Activated naive CD4-positive, alpha-beta T cell treated with anti-CD3 and anti-CD28 coated beads, Interleukin-2, amount 50 U/mL, for 72 hours (primary cell): ENCODE measurements around the gene C9orf50. TPM values are rescaled to one million over a fixed set of nuclear protein-coding genes. Genes with fewer than 3 reads are reported as not detected.

Experiments used
- ATAC-seq, 2 donors: fragments of 150-1000 bp; cut with Tn5 transposase; 2 replicates each; pipeline ENCODE4 v1.10.0; 2021; ENCODE audit warnings: mild to moderate bottlenecking in 2 of 2, moderate library complexity in 2 of 2
- DNase-seq, 2 donors: peaks; one replicate each; pipeline ENCODE4 v3.0.0; 2021 to 2022; ENCODE audit warnings: low spot score in 2 of 2
- H3K27ac Mint-ChIP-seq, 2 donors: one replicate each; pipeline ENCODE4 v1.8.0; 2022; ENCODE audit warnings: mild to moderate bottlenecking in 2 of 2, mixed read lengths in 2 of 2
- H3K36me3 Mint-ChIP-seq, 2 donors: one replicate each; pipeline ENCODE4 v1.8.0; 2022; ENCODE audit warnings: mixed read lengths in 2 of 2
- H3K9me3 Mint-ChIP-seq, 2 donors: one replicate each; pipeline ENCODE4 v1.8.0; 2022; ENCODE audit warnings: mixed read lengths in 2 of 2
- total RNA-seq, 2 donors: library from RNA; stranded (reverse); gene quantifications; one replicate each; pipeline ENCODE4 v1.2.3, GENCODE V29; 2022

C9orf50 gene
- total RNA-seq, 2 donors from 2014 or later = 0.41 TPM; not detected in 1

- DNase-seq (no peak), ATAC-seq (peak; percentile 39 to 43)
- peaks cover 7 to 18% of the 10 kb centered on the region in 2 donors for H3K36me3 Mint-ChIP-seq
- peak overlapping the region; percentile 89 to 97 for H3K27ac Mint-ChIP-seq
- no peaks in the 10 kb centered on the region for H3K9me3 Mint-ChIP-seq
These were observed 4.0 kb upstream of the C9orf50 start for GRCh38 chr9:129624947-129625346.

DNA sequence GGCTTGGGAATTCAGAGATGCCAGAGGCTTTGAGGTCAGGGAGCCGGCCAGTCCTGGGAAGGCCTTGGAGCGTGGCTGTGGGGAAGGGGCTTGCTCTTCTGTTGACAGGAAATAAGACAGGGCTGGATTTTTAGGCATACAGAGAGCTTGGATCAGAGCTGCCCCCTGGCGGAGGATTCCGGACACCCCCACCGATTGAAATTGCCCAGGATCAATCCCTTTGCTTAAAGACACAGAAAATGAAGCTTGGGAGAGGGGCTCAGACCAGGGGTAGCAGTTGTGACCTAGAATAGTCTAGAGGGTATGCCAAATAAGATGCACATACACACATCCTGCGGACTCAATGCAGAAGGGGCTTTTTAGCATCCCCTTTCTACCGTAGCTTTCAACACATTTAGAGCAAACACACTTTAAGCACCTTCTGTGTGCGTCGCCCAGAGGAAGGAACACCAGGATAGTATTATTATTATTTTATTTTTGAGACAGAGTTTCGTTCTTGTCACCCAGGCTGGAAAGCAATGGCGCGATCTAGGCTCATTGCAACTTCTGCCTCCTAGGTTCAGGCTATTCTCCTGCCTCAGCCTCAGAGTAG is 3.4 kb upstream of the C9orf50 start:
- DNase-seq = peak in 1 of 2 donors; percentile 83
- Mint-ChIP-seq H3K9me3 (no peaks in the 10 kb centered on the region), H3K36me3 (peaks cover 7 to 18% of the 10 kb centered on the region in 2 donors), H3K27ac (peak overlapping the region in 1 of 2 donors; percentile 45)
- peak in 1 of 2 donors; percentile 34 for ATAC-seq

DNA sequence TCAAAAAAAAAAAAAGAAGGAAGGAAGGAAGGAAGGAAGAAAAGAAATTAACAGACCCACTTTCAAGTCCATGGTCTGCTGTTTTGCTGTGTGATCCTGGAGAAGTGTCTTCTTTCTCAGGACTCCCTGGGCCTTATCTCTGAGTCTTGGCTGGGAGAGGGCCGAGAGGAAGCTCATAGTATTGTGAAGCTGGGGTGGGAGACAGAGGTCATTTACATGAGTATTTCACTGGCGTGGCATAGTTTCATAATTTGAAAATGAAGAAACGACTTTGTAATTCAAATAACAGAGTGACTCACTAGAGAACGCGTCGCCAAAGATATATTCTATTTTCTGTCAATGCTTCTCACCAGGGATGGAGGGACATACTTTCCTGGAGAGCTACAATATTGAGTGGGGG is 2.4 kb upstream of the C9orf50 start:
- Mint-ChIP-seq H3K9me3 (no peaks in the 10 kb centered on the region), H3K27ac (no peak overlapping the region), H3K36me3 (peaks cover 7 to 18% of the 10 kb centered on the region in 2 donors)
- DNase-seq = no peak
- no peak for ATAC-seq

DNA sequence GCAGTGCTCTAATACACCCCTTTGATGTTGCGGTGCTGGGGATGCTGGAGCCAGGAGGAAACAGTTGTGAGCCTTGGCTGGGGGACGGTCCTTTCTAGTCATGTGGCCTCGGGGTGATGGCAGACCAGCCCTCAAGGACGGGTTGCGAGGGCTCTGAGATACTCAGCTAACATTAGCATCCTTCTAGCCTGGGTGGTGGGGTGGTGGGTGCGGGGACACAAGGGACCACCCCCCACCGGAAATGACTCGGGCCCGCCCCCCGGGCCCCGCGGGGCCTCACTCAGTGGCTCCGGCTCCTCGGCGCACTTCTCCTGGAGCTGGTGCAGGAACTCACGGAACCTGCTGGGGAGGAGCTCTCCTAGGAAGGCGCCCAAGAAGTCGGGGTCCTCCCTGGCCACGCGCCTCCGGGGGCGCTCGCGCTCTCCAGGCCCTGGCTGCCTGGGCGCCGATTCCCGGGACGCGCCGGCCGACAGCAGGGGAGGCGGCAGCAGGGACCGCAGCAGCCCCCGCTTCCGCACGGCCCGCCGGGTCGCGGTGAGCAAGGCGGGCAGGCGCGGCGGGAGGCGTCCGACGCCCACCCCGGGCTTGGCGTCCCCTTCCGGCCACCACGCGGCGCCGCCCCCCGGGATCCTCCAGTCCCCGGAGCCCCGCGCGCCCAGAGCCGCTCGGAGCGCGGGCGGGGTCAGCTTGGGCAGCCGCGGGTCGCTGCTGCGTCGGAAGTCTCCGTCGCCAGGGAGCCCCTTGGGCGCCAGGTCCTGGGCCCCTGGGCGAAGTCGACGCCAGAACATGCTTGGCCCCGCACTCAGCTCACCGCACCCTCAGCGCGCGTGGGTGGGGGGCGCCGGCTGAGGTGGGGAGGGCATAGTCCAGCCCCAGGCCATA is 873 bp downstream of the C9orf50 start:
- DNase-seq (no peak), ATAC-seq (no peak)
- Mint-ChIP-seq H3K27ac (no peak overlapping the region), H3K9me3 (no peaks in the 10 kb centered on the region), H3K36me3 (no peaks in the 10 kb centered on the region)

GRCh38 chr9:129617167-129617566 is 3.7 kb downstream of the C9orf50 start:
- no peak for DNase-seq
- no peaks in the 10 kb centered on the region for H3K36me3 Mint-ChIP-seq
- H3K27ac Mint-ChIP-seq = no peak overlapping the region
- H3K9me3 Mint-ChIP-seq = no peaks in the 10 kb centered on the region
- peak; percentile 43 to 70 for ATAC-seq

GRCh38 chr9:129615407-129616285 is 5.3 kb downstream of the C9orf50 start:
- DNase-seq (no peak), ATAC-seq (no peak)
- H3K27ac Mint-ChIP-seq = no peak overlapping the region
- H3K9me3 Mint-ChIP-seq = no peaks in the 10 kb centered on the region
- H3K36me3 Mint-ChIP-seq = no peaks in the 10 kb centered on the region

DNA sequence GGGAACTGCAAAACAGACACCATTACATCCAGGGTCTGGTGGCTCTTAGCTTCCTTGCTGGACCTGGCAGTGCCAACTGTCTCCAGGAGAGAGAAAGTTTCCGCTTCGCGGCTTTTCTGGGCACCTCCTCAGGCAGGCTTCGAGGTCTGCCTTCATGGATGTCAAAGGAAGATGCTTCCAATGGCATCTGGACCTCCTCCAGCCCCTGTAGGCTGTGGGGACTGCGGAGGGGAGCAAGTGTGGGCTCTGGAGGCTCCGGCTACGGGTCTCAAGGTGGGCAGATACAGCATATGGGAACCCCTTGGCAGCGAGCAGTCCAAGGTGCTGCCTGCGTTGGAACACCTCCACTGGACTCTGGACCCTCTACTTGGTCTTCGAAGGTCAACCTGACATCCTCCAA is 6.0 kb downstream of the C9orf50 start:
- no peak for DNase-seq
- H3K27ac Mint-ChIP-seq = no peak overlapping the region
- H3K9me3 Mint-ChIP-seq = no peaks in the 10 kb centered on the region
- no peak for ATAC-seq
- H3K36me3 Mint-ChIP-seq = no peaks in the 10 kb centered on the region

- ATAC-seq = no peak
- DNase-seq = no peak
- Mint-ChIP-seq H3K27ac (no peak overlapping the region), H3K36me3 (no peaks in the 10 kb centered on the region), H3K9me3 (no peaks in the 10 kb centered on the region)
These were observed 7.3 kb downstream of the C9orf50 start for GRCh38 chr9:129613520-129614175.

- DNase-seq = no peak
- no peak for ATAC-seq
- Mint-ChIP-seq H3K9me3 (no peaks in the 10 kb centered on the region), H3K36me3 (no peaks in the 10 kb centered on the region), H3K27ac (no peak overlapping the region)
These were observed 7.9 kb downstream of the C9orf50 start for GRCh38 chr9:129612815-129613519.

- no peak overlapping the region for H3K27ac Mint-ChIP-seq
- no peaks in the 10 kb centered on the region for H3K9me3 Mint-ChIP-seq
- no peak for DNase-seq
- no peaks in the 10 kb centered on the region for H3K36me3 Mint-ChIP-seq
- no peak for ATAC-seq
These were observed 8.8 kb downstream of the C9orf50 start for GRCh38 chr9:129612123-129612522.

GRCh38 chr9:129611307-129611800 is 9.5 kb downstream of the C9orf50 start:
- ATAC-seq = peak in 1 of 2 donors; percentile 9
- Mint-ChIP-seq H3K9me3 (no peaks in the 10 kb centered on the region), H3K27ac (peak overlapping the region in 1 of 2 donors; percentile 74), H3K36me3 (no peaks in the 10 kb centered on the region)
- no peak for DNase-seq

DNA sequence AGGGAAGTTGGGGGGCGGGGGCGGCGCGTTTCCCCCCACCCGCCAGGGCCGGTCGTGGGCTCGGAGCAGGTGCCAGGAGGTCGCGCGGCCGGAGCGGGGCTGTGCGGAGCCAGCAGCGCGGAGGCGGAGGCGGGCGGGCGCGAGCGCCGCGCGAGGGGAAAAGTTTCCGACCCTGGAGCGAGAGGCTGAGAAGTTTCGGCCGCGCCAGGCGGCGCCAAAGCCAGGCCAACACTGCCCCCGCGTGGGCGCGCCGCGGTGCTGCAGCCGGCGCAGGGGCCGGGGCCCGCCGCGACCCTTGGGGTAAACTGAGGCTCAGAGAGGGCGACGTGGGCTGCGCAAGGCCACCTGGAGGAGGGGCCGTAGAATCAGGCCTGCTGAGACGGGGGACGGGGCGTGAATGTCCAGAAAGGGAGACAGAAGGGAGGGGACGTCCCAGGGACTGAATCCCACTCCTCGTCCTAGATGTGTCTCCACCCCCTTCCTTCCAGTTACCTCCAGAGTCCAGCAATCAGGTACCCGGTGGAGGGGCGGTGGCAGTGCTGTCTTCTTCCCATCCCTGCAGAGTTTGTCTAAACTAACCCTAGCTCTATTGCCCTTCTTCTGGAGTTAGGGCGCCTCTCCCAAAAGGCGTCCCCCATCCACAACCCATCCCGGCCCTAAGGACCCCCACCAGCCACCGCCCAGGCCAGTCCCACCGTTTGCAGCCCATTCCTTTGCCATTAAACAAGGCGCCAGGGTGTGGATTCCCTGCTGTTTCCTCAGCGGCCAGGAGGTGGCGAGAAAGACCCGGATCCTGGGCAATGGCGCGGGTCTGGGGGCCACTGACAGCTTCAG is 10.2 kb downstream of the C9orf50 start:
- H3K27ac Mint-ChIP-seq = peak overlapping the region in 1 of 2 donors; percentile 74
- DNase-seq = peak; percentile 79 to 81
- ATAC-seq = peak; percentile 71 to 76
- H3K9me3 Mint-ChIP-seq = no peaks in the 10 kb centered on the region
- no peaks in the 10 kb centered on the region for H3K36me3 Mint-ChIP-seq

- no peak for ATAC-seq
These were observed 10.8 kb downstream of the C9orf50 start for GRCh38 chr9:129610213-129610472.

DNA sequence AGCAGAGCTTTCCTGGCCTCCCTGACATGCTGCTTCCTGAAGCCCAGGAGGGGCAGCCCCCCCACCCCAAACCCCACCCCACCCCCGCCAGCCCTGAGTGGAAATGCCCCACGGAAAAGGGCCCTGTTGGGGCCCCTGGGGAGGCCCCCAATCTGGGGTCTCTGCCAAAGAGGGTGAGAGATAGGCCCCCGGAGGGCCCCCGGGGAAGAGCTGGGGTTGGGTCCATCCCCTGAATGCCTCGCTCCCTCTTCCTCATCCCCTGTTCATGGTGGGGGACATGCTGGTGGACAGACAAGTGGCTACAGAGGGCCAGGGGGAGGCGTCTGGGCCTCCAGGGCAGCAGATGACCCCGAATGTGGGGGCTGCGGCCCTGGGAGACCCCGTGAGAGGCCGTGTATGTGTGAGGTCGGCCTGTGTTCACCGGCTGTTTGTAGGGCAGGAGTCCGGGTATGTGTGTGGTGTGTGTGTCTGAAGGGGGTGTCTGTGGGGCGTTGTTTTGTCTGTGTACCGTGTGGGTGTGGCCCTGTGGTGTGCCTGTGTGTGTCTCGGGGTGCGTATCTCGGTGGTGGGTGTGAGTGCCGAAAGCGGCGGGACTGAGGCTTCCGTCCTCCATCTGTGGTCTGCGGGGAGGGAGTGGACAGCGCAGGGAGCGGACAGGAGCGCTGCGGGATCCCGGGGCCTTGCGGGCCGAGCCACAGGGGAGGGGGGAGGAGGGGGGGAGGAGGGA is 11.3 kb downstream of the C9orf50 start:
- DNase-seq = no peak
- Mint-ChIP-seq H3K9me3 (no peaks in the 10 kb centered on the region), H3K36me3 (no peaks in the 10 kb centered on the region), H3K27ac (peak overlapping the region; percentile 64 to 89)
- peak; percentile 32 to 36 for ATAC-seq

More at GRCh38 chr9:129610213-129610472, 10.8 kb downstream of the C9orf50 start:
- no peak for DNase-seq
- no peaks in the 10 kb centered on the region for H3K9me3 Mint-ChIP-seq
- H3K36me3 Mint-ChIP-seq = no peaks in the 10 kb centered on the region
- H3K27ac Mint-ChIP-seq = peak overlapping the region in 1 of 2 donors; percentile 64
